Ovary (tissue), 3 donors: ENCODE measurements around the gene ZNF14.

Source experiments
- EP300 ChIP-seq: sonication (generic); formaldehyde crosslinking; IDR thresholded peaks from one replicate; pipeline ENCODE4 v1.6.1; 2017; ENCODE audit warnings: antibody characterized with exemption
- POLR2A ChIP-seq: fragments of 450-650 bp; IDR thresholded peaks from one replicate; pipeline ENCODE4 v1.6.1; 2017; ENCODE audit warnings: antibody characterized with exemption, mild to moderate bottlenecking, moderate library complexity
- TF ChIP-seq, protein P1 (sequence below), 3 donors: fragments of 450-650 bp in 2 of 3; fragments of 200-600 bp in 1 of 3; IDR thresholded peaks; one replicate each; pipeline versions ENCODE4 v1.5.1 to v1.8.0; 2016 to 2022; ENCODE audit warnings: antibody characterized with exemption in 3 of 3, mild to moderate bottlenecking in 1 of 3
- donor health status: DM: no; HTN: no; CAD: no.

DNA sequence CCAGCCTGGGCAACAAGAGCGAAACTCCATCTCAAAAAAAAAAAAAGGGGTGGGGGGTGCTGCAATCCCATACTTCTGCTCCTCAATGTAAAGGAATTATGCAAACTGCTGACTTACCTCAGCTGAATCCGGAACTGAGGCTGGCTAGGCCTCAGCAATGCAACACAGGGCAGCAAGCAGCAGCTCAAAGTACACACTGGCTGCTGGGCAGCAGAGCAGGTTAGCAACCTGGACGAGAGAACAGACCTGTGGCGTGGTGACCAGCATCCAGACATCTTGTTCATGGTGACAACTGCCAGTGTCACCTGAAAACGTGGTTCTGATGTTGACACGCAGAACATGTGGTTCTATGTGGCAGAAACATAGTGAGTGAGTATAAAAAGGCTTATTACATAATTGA lies 28.1 kb downstream of the ZNF14 start:
- TF ChIP-seq, protein P1, sequence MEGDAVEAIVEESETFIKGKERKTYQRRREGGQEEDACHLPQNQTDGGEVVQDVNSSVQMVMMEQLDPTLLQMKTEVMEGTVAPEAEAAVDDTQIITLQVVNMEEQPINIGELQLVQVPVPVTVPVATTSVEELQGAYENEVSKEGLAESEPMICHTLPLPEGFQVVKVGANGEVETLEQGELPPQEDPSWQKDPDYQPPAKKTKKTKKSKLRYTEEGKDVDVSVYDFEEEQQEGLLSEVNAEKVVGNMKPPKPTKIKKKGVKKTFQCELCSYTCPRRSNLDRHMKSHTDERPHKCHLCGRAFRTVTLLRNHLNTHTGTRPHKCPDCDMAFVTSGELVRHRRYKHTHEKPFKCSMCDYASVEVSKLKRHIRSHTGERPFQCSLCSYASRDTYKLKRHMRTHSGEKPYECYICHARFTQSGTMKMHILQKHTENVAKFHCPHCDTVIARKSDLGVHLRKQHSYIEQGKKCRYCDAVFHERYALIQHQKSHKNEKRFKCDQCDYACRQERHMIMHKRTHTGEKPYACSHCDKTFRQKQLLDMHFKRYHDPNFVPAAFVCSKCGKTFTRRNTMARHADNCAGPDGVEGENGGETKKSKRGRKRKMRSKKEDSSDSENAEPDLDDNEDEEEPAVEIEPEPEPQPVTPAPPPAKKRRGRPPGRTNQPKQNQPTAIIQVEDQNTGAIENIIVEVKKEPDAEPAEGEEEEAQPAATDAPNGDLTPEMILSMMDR (IDR thresholded peaks at IDR 0.05) = no peak
- no peak for TF ChIP-seq EP300
- no peak for TF ChIP-seq POLR2A
